HepG2 (cell line): Measurements from ENCODE around the gene MTG1. TPM values are rescaled to one million over a fixed set of nuclear protein-coding genes. Genes with fewer than 3 reads are reported as not detected.

ENCODE experiments used
- HNRNPUL1 ChIP-seq: fragments of 200-400 bp; formaldehyde crosslinking; IDR thresholded peaks from 2 replicates; pipeline ENCODE4 v1.6.1; 2017; ENCODE audit warnings: low read depth, mild to moderate bottlenecking, low read length, moderate library complexity
- SRSF9 ChIP-seq: fragments of 200-400 bp; formaldehyde crosslinking; IDR thresholded peaks from 2 replicates; pipeline ENCODE4 v1.6.1; 2018; ENCODE audit warnings: borderline replicate concordance, mild to moderate bottlenecking, low read depth, low read length; ENCODE audit not compliant: insufficient read depth, poor library complexity, severe bottlenecking
- TRIM24 ChIP-seq: sonication (generic); formaldehyde crosslinking; IDR thresholded peaks from 2 replicates; pipeline ENCODE4 v1.8.0; 2022; ENCODE audit warnings: mild to moderate bottlenecking, missing genetic modification reagents
- ZNF142 ChIP-seq: sonication (generic); formaldehyde crosslinking; IDR thresholded peaks from 2 replicates; pipeline ENCODE4 v1.4.0; 2020; ENCODE audit warnings: missing genetic modification reagents
- ZNF281 ChIP-seq: sonication (generic); formaldehyde crosslinking; IDR thresholded peaks from 2 replicates; pipeline ENCODE4 v1.4.0; 2020; ENCODE audit warnings: missing genetic modification reagents, borderline replicate concordance
- polyA plus RNA-seq, 8 experiments: library from polyadenylated mRNA; depleted of rRNA in 3 of 8; stranded (reverse) in 7 of 8; unstranded in 1 of 8; fragments of >200 nt; fragmentation: Illumina TruSeq in 4 of 8; extraction: Trizol in 4 of 8; gene quantifications; 2 replicates each; pipeline versions ENCODE4 v1.2.1 to v1.2.3, GENCODE V29; 2011 to 2016; ENCODE audit warnings: low read depth in 4 of 8, missing spikeins in 1 of 8, mixed read lengths in 1 of 8; ENCODE audit not compliant: insufficient read depth in 1 of 8
- total RNA-seq, 5 experiments: library from RNA; depleted of rRNA; stranded (reverse); fragments of >200 nt; fragmentation: Illumina TruSeq; extraction: Trizol; gene quantifications; 2 replicates each; pipeline ENCODE4 v1.2.3, GENCODE V29; 2016; ENCODE audit warnings: low read depth in 1 of 5
- TF ChIP-seq, protein P1 (sequence below): sonication (generic); formaldehyde crosslinking; IDR thresholded peaks from 2 replicates; pipeline ENCODE4 v1.5.0; 2020; ENCODE audit warnings: missing genetic modification reagents
- TF ChIP-seq, protein P2 (sequence below): sonication (generic); formaldehyde crosslinking; IDR thresholded peaks from 2 replicates; pipeline ENCODE4; 2020; ENCODE audit warnings: missing genetic modification reagents, mild to moderate bottlenecking, borderline replicate concordance

MTG1 gene
- total and polyA plus RNA-seq, 2 of the 13 experiments (the other 11 are each of a cell fraction or from before 2014, with no cell fraction given): 42.0 to 103 TPM

- TF ChIP-seq SRSF9: no peak
- no peak for TF ChIP-seq ZNF142 (CRISPR knock-in tag)
- no peak for TF ChIP-seq TRIM24
- TF ChIP-seq, protein P1, sequence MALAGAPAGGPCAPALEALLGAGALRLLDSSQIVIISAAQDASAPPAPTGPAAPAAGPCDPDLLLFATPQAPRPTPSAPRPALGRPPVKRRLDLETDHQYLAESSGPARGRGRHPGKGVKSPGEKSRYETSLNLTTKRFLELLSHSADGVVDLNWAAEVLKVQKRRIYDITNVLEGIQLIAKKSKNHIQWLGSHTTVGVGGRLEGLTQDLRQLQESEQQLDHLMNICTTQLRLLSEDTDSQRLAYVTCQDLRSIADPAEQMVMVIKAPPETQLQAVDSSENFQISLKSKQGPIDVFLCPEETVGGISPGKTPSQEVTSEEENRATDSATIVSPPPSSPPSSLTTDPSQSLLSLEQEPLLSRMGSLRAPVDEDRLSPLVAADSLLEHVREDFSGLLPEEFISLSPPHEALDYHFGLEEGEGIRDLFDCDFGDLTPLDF (CRISPR knock-in tag): no peak
- TF ChIP-seq, protein P2, sequence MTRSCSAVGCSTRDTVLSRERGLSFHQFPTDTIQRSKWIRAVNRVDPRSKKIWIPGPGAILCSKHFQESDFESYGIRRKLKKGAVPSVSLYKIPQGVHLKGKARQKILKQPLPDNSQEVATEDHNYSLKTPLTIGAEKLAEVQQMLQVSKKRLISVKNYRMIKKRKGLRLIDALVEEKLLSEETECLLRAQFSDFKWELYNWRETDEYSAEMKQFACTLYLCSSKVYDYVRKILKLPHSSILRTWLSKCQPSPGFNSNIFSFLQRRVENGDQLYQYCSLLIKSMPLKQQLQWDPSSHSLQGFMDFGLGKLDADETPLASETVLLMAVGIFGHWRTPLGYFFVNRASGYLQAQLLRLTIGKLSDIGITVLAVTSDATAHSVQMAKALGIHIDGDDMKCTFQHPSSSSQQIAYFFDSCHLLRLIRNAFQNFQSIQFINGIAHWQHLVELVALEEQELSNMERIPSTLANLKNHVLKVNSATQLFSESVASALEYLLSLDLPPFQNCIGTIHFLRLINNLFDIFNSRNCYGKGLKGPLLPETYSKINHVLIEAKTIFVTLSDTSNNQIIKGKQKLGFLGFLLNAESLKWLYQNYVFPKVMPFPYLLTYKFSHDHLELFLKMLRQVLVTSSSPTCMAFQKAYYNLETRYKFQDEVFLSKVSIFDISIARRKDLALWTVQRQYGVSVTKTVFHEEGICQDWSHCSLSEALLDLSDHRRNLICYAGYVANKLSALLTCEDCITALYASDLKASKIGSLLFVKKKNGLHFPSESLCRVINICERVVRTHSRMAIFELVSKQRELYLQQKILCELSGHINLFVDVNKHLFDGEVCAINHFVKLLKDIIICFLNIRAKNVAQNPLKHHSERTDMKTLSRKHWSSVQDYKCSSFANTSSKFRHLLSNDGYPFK (CRISPR knock-in tag): no peak
- no peak for TF ChIP-seq HNRNPUL1
- TF ChIP-seq ZNF281: no peak
Observed at GRCh38 chr10:133444342-133445267, 50.6 kb downstream of the MTG1 start (continued).
